Kidney capillary endothelial cell (primary cell): ENCODE data around the gene SEC14L3.
A peak's percentile ranks its signal among the peaks of the same experiment; 100 is the strongest.
"Not testable (repeated sequence)": the region's sequence is repeated elsewhere in the genome, so short reads cannot be mapped to it uniquely, and the experiment has no call there.

Source experiments
- DNase-seq: peaks from one replicate; pipeline ENCODE4 v3.0.0-alpha.2; 2018; ENCODE audit warnings: low spot score

The SEC14L3 gene

GRCh38 chr22:30485362-30485988 lies 13.7 kb upstream of the SEC14L3 start:
- DNase-seq, result peak; percentile 52

GRCh38 chr22:30483169-30483568 lies 11.4 kb upstream of the SEC14L3 start:
- DNase-seq, result no peak

- DNase-seq, result no peak
These were observed 9.9 kb upstream of the SEC14L3 start for GRCh38 chr22:30481711-30482110.

- no peak for DNase-seq
These were observed 8.2 kb upstream of the SEC14L3 start for GRCh38 chr22:30479981-30480380.

- no peak for DNase-seq
These were observed 3.0 kb upstream of the SEC14L3 start for GRCh38 chr22:30474683-30475424.

GRCh38 chr22:30474121-30474520 lies 2.3 kb upstream of the SEC14L3 start:
- DNase-seq, result no peak

GRCh38 chr22:30472994-30473720 lies 1.3 kb upstream of the SEC14L3 start:
- no peak for DNase-seq

- DNase-seq, result no peak
These were observed 1.2 kb downstream of the SEC14L3 start for GRCh38 chr22:30470655-30471054.

- DNase-seq, result no peak
These were observed 2.7 kb downstream of the SEC14L3 start for GRCh38 chr22:30469165-30469564.

GRCh38 chr22:30460555-30460954 lies 11.3 kb downstream of the SEC14L3 start:
- DNase-seq, result not testable (repeated sequence)

- DNase-seq, result no peak
These were observed 11.7 kb downstream of the SEC14L3 start for GRCh38 chr22:30460147-30460546.

- DNase-seq, result no peak
These were observed 12.4 kb downstream of the SEC14L3 start for GRCh38 chr22:30459181-30460052.

GRCh38 chr22:30457981-30458380 lies 13.8 kb downstream of the SEC14L3 start:
- DNase-seq, result no peak

- DNase-seq, result no peak
These were observed 16.6 kb downstream of the SEC14L3 start for GRCh38 chr22:30455075-30455840.

GRCh38 chr22:30453731-30454510 lies 17.9 kb downstream of the SEC14L3 start:
- no peak for DNase-seq

- no peak for DNase-seq
These were observed 19.0 kb downstream of the SEC14L3 start for GRCh38 chr22:30452861-30453260.

- DNase-seq, result not testable (repeated sequence)
These were observed 20.3 kb downstream of the SEC14L3 start for GRCh38 chr22:30451488-30451887.

GRCh38 chr22:30447656-30448055 lies 24.2 kb downstream of the SEC14L3 start:
- DNase-seq, result no peak

GRCh38 chr22:30445438-30446145 lies 26.2 kb downstream of the SEC14L3 start:
- no peak for DNase-seq
